HS-27A (cell line): ENCODE results near the gene JAKMIP1.

Experiments
- DNase-seq: peaks from one replicate; pipeline ENCODE4 v3.0.0-alpha.2; 2012; ENCODE audit warnings: low read depth, missing footprints

The JAKMIP1 gene

DNA sequence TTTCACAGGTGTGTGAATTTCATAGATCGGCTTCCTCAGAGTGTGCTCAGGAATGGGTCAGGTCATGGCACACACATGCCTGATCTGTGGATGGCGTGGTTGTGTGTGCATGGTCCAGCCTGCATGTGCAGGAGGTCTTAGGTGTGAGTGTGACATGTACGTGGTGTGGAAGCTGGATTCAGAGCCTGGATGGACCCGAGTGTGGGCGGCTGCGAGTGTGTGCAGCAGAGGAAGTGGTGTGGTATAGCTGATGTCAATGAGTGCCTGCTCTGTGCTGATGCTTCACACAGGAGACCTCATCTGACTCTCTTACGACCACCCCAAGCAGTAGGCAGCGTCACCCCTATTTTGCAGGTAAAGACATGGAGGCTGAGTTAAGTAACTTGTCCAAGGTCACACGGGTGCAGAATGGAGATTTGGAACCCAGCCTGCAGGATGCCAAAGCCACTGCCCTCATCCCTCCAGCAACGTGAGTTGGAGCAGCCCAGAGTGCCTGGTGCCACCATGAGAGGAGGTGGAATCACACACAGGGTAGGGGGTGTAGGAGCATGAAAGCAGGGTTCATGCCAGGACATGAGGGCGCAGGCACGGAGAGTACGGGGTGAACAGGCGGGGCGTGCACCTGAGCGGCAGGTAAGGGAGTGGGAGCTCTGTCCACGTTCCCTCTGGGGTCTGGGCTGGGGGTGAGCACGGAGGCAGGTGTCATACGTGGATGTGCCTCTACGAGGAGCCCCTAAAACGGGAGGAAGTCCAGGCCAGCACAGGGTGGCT lies 157.9 kb downstream of the JAKMIP1 start:
- DNase-seq, result no peak

DNA sequence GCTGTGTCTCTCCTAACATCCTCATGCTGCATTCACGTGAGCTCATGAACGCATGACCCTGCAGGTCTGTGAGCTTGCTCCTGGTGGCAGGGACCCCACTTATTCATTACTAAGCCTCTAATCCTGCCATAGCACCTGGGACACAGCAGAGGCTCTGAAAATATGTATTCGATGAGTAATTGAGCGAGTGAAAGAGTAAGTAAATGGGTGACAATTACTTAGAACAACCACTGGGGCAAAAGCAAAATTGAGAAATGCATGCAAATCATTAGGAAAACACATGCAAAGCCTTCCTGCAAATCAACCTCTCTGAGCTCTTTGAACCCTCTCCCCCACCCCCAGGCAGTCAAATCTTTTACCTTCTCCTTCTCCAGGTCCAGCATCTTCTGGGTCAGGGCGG lies 158.5 kb downstream of the JAKMIP1 start:
- no peak for DNase-seq

DNA sequence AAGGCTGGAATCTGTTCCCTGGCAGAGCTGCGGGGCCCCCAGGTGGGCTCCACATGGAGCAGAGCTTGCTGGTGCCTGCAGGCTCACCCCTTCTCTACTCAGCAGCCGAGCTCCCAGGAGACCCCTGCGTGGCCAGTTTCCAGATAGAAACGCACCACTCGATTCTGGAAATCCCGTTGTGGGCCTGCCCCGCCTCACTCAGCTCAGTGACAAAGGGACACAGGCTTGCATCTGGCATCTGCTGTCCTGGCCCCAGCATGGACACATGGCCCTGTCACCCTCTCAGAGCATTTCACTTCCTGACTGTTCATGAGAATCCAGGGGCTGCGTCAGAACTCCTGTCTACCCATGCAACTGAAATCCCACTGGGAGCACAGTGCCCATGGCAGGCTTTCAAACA lies 161.6 kb downstream of the JAKMIP1 start:
- DNase-seq, result no peak

DNA sequence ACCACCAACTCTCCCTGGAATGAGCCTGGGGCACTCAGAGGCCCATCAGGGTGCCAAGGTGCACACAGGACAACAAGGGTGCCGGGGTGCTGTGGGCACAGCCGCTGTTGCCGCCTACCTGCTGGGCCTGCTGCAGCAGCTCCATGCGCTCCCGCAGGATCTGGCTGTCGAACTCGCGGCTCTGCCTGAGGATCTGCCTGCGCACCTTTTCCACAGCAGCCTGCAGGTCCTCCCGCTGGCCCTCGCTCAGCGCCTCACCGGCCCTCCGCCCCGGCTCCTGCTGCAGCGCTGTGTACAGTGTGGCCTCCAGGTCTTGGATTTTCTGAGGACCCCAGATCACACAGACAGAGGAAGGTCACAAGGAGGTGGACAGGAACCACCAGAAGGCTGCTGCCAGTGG lies 164.6 kb downstream of the JAKMIP1 start:
- no peak for DNase-seq

DNA sequence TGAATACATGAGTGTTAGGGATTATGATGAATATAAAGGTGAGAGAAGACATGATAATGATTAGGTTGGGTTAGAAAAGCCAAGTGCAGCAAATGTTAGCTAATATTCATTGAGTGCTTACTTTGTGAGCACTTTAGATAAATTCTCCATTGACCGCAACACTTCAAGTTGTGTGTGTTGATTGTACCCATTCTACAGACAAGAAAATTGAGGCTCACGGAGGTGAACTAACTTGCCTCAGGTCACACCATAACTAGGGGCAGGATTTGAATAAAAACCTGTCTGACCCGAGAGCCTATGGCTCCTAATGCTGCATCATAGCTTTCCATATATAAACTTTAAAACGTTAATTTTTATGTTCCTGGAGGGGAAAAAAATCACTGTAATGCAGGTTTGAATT lies 167.0 kb downstream of the JAKMIP1 start:
- DNase-seq, result no peak

DNA sequence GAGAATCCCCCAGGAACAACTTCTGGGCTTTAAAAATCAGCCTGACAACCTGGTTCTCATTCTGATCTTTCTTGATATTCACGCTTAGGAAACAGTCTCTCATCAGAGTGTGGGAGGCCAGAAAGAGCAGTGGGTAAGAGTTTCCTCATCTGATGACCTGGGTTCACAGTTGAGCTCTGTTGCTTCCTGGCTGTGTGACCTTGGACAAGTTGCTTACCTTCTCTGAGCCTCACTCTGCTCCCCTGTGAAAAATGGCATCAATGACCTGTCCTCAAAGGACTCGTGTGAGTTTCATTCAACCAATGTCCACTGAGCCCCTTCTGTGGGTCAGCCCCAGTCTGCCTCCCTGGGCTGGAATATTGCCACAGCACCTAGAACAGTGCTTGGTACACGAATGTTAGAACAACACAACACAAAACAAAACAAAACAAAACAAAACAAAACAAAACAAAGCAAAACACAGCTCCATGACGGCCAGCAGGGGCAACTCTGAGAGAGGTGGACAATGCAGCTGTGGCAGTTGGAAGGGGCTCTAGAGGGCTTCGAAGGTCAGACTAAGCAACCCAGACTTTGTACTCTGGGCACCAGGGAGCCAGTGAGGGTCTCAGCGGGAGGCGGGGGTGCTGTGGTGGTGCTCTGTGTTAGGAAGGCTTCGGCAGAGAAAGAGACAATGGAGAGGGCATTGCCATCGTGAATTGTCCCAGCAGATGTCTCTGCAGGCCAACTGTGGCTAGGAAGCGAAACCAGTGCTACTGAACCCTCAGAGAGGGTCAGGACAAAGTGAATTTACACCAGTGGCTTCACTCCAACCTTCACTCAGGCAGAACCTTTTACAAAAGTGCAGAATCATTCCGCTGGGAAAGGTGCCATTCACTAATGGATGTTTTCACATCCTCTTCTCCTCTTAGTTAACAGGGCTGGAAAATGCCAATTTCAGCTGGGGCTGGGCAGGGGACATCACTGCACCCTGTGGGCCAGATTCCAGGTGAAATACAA lies 167.8 kb downstream of the JAKMIP1 start:
- DNase-seq, result no peak

DNA sequence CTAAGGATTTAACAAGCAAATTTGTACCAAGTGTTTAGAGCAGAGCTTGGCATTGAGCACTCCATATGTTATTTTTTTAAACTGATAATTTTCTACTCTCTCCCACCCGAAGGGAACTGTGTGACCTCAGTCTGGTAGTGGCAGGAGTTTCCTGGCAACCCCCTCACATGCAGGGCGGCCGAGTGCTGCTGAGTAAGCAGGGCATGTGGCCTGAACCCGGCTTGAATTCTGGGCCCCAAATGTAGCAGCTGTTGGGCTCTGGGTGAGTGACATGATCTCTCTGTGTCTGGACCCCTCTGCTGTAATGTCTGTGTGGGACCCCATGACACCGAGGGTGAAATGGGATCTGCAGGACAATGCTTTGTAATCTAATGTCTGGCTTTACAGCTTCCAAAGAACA lies 168.5 kb downstream of the JAKMIP1 start:
- no peak for DNase-seq

DNA sequence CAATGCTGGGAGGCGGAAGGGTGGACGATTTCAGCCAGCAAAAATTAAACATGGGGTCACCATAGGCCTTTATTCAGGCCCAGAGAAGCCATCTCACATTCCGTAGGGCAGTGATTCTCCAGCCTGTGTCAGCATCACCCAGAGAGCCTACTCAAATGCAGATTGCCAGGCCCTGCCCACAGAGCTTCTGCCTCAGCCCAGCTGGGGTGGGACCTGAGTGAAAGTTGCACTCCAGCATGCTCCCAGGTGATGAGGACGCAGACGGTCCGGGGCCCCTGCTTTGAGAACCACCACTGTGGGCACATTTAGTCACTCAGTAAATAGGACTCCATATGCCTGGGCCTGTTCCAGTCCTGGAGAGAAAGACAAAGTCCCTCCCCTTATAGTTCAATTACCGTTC lies 169.7 kb downstream of the JAKMIP1 start:
- no peak for DNase-seq

DNA sequence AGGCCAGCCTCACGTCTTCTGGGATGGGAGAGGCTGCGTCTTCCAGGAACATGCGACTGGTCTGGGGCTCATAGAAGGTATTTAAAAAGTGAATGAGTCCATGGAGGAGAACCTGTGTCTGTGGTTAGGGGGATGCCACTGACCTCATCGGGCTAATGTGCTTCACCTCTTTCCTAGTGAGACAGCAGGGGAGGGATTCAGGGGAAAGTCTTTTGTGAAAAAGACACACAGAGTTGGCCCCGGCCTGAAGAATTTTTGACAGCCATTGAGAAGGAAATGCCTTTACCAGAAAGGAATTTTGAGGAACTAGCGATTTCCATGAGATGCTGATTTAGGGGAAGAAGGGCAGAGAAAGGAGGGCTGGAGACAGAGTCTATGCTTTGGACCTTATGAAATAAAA lies 171.1 kb downstream of the JAKMIP1 start:
- DNase-seq, result no peak

DNA sequence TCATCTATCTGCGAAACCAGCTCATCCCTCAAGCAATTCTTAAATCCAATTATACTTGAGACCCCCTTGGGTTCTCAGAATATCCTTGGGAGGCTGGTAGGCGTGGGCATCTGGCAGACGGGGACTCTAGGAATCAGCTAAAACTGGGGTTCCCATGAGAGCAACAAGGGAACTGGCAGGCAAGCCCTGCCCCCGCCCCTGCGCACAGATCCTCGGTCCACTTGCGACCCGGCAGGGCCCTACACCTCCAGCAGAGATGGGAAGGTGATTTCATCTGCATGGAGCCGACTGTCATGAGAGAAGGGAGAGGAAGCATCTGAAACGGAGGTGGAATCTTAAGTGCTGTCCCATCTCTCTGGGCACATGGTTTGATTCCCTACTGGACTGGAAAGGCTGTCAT lies 172.2 kb downstream of the JAKMIP1 start:
- DNase-seq, result no peak

DNA sequence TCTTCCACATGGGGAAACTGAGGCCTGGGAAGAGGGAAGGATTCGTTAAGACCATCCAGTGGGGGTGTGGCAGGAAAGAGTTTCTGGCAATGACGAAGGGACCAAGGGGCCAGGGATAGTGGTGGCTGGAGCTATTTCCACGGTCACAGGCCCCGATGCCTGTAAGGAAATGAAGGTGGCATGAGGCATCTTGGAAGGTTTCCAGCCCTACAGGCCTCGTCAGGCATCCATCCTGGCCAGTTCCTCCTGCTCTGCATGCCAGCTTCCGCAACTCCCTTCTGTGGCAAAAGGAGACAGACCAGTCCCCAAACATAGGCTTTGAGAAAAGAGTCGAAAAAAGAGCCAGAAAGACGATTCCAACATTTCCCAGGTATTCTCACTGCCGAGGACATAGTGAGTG lies 173.0 kb downstream of the JAKMIP1 start:
- DNase-seq, result no peak

DNA sequence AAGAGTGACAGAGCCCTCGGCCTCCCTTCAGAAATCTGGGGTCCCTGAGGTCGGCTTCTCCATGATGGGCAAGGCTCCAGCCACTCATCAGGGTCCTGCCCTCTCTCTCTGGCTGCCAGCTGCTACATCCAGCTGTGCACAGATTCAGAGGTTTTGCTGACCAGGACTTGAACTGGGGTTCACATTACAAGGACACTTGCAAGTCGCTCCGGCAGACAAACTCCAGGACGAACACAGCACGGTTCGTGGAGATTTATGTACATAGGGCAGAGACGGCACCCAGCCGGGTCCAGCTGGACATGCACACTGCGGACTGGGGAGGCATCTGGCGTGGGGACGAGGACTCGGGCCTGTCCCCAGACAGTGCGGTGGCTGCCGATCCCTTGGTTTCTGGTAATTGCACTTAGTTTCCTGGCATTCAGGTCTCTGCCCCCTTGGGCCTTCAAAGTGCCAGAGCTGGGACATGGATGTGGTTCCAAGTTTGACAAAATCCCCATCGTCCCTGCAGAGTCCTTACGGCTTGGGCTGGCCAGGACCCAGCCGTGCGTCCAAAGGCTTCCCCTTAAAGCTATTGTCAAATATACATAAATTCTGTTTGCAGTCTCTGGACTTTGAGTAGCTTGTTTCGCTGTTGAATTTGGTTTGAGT lies 175.9 kb downstream of the JAKMIP1 start:
- DNase-seq, result no peak

DNA sequence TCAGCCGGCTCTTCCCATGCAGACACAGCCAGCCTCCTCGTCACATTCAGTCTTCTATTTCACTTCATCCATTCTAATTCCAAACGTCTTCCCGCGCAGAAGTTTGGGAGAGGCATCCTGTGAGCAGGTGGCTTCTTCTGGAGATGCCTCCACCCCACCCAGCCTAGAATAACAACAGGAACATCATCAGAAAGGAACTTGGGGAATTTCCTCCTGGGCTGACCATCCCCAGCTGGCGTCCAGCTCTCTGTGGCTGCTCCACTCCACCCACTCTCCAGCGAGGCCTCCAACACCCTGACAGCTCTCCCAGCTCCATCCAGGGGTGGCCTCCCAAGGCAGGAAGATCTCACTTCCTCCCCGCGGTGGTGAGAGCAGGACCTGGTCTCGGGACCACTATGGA lies 176.6 kb downstream of the JAKMIP1 start:
- DNase-seq, result no peak

DNA sequence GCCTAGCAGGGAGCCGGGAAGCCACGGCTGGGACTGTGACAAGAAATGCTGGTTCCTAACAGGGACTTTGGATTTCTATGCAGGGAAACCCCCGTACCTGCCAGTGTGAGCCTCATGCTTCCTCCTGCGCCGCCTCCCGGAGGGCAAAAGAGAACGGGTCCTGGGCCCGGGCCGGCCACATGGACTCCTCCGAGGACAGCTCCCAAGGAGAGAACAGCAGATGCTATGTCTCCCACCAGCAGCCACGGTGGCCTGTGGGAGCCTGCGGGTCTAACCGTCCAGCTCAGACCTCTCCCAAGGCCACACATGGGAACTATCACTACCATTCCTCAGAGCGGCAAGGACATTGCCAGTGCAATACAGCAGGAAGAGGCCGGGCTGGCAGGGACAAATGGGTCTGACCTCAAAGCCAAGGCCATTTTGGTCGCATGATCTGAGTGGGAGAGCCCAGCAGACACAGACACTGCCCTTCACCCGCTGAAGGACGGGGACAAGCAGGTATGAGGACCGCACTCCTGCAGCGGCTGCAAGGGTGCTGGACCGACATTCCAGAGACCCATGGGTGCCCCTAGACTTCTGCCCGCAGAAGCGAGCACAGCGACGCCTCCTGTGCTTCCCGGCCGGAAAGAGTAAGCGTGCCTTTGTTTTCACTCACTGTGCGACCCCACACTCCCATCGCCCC lies 177.6 kb downstream of the JAKMIP1 start:
- DNase-seq, result no peak

DNA sequence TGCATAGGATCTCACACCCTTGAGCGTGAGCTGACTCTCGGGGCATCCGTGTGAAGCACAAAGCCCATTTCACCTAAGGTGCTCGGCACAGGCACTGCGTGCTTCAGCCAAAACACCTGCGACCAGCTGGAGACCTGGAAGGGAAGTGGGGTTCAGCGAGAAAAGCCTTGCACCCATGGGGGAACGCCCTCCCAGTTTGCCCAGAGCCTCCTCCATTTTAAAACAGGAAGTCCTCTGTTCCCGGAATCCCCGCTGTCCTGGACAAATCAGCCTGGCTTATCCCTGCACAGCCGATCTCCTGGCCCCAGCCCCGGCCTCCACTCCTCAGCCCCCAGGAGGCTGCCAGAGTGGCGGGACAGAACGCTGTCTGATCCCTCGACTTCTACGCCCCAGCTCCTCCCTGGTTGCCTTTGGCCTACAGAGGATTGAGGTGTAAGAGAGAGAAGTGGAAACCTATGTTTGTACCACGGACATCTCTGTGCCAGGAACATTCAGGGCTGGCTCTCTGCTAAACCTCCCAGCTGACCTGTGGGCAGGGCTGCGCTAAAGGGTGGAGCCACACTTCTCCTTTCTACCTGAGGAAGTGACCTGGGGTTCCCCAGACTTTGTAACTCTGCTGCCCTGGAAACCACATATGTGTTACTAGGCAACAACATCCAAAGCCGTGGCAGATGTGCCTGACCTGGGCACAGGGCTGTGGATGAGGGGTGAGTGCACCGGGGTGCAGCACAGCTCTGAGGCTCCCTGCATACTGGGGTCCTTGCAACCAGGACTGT lies 178.3 kb downstream of the JAKMIP1 start:
- DNase-seq, result no peak

DNA sequence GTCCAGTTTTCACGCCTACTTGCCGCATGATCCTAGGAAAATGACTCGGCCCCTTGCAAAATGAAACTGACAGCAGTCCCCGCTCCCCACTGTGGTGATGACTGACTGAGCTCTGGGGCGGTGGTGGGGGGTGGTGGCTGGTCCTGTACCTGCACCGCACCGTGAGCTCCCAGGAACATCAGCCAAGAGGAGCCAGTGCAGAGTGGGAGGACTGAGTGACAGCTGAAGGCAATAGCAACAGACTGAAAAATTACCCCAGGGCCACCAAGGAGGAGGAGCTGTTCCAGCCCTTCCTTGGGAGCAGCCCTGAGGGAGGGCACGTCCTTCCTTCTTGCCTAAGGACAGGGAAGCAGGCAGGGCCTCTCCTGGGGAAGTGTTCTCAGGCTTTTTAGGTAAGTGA lies 179.7 kb downstream of the JAKMIP1 start:
- no peak for DNase-seq

DNA sequence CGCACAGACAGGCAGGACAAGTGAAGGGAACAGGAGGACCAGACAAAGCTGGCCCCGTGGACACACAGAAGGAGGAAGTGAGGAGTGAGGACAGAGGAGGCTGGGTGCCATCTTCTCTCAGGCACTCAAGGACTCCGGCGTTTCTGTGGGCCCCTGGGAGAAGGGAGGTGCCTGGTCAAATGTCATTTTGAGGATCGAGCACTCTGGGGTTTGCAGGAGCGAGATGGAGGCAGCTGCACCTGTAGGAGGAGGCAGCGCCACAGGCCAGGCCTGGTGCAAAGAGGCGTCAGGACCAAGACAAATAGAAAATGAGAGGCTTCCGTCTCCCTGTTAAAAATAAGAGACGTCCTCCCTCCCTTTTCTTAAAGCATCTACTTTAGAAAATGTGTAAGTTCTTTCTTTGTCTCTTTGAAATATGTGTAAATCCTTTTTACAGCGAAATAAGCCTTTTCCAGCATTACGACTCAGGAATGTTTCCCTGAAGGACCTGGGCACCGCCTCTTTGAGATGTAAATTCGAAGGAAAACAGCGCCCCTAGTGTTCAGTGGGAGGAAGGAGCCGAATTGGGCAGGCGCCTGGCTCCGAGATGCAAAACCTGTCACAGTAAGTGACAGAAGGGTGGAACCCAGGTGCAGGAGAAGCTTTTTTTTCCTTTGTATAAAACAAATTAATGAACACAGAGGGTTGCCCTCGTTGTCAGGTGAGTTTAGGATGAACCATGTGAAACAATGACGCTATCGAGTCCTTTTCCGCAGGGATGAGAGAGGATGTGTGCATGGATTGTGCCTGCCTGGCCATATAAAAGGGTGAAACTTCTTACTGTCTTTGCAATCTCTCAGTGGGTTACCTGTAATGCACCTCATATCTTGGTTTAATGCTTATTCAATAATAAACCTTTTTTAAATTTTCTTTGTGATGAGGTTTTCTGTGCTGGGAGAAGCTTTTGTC lies 180.8 kb downstream of the JAKMIP1 start:
- DNase-seq, result no peak

DNA sequence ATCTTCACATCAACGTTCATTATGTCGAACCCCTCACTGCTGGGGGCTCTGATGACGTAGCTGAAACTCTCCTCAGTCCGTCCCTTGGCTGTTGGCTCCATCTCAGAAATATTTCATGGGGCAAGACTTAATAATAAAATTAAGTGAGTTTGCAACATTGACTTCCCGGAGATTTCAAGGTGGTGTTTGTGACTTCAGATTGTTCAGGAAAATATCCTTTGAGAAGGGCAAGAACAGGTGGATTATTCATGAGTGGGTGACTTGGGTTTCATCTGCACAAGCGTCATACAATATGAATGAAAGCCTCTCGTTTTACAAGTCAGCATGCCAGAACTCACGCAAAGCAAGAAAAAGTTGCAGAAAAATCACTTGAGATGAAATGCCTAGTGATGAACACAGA lies 182.0 kb downstream of the JAKMIP1 start, which contains the start of gene C4orf50:
C4orf50 (minus strand) TSS at position 101 of the 400 bp plus-strand sequence.
- DNase-seq, result no peak

DNA sequence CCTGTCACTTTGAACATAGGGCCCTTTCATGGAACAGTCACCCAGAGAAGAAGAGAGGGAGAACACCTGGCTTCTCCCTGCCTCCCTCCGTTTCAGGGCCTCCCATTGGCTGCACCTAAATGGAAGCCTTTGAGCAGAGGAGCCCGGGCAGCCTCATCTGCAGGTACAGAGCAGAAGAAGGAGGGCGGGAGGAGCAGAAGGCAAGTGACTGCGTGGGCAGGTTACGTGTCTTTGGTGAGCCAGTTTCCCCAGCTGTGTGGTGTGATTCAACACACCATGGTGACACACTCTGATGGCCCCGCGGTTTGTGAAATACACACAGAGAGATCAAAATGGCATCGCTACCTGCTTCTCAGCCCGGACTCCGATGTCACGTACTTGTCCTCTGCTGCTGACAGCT lies 182.5 kb downstream of the JAKMIP1 start:
- no peak for DNase-seq

DNA sequence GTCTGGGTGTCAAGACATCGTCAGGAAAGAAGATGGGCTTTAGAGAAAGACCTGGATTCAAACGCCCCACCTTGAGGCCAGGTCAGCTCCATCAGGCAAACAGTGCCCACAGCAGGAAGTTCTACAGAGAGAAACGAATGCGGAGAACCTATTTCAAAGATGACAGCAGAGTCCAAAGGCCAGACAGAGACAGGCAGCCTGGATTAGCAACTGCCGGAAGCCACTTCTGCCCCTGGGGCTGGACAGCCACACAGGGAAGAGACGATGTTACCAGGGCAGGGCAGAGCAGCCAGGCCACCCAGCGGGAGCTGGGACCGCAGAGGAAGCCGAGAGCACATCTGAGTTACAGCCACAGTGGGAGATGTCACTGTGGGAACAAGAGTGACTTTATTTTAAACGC lies 183.3 kb downstream of the JAKMIP1 start:
- DNase-seq, result no peak
